Measurements from ENCODE around the gene NFE2L1.

DNA sequence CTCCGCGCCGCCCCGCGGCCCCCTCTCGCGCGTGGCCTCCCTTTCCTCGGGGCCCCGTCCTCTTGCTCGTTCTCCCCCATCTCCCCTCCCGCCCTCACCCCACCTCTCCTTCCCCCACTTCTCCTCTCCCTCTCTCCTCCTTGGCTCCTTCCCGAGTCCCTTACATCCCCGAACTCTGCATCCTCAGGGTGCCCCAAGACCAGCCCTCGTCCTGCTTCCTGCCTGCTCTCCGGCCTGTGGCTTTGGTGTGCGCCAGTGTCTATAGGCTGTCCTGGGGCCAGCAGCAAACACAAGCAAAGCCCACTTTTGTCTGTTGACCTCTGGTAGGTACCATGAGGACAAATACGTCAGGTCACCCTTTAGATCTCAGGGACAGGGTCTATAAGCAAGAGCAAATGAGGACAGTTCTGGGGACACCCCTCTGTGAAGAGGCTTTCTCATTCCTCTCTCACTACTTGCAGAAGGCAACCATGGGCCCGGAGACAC is 10.3 kb upstream of the NFE2L1 start:
- TF ChIP-seq POLR2A (IDR thresholded peaks at IDR 0.05; ENCODE audit: control extremely low read depth in 1 of 2, low read depth in 2 of 2, low read length in 2 of 2) (no peak), CTCF (IDR thresholded peaks at IDR 0.05; ENCODE audit: control extremely low read depth in 1 of 3, insufficient read depth in 1 of 3, low read depth in 1 of 3, low read length in 3 of 3) (no peak), JUND (IDR thresholded peaks at IDR 0.05; ENCODE audit: low read length) (no peak), NRF1 (IDR thresholded peaks at IDR 0.05; ENCODE audit: low read depth, low read length) (no peak), BCL11A (IDR thresholded peaks at IDR 0.05; ENCODE audit: low read depth in 2 of 2, low read length in 2 of 2) (no peak)

Measured in H1 (cell line).